Effector memory CD4-positive, alpha-beta T cell (primary cell): ENCODE results near the gene DLX4.

Experiments used
- DNase-seq, 3 donors: peaks; one replicate each; pipeline ENCODE4 v3.0.0-alpha.2; 2020
- H3K27ac ChIP-seq: 2 replicates; pipeline ENCODE4 v1.7.0; 2013; ENCODE audit warnings: mild to moderate bottlenecking, low read length, moderate library complexity; ENCODE audit not compliant: insufficient read depth, poor library complexity, severe bottlenecking
- H3K27me3 ChIP-seq: replicated peaks from 2 replicates; pipeline ENCODE4 v1.7.0; 2013; ENCODE audit warnings: mild to moderate bottlenecking, low read length; ENCODE audit not compliant: insufficient read depth, control insufficient read depth, poor library complexity, severe bottlenecking
- H3K36me3 ChIP-seq: 2 replicates; pipeline ENCODE4 v1.7.0; 2013; ENCODE audit warnings: mild to moderate bottlenecking, low read length, moderate library complexity; ENCODE audit not compliant: control insufficient read depth, insufficient read depth
- H3K4me1 ChIP-seq: 2 replicates; pipeline ENCODE4 v1.7.0; 2013; ENCODE audit warnings: low read length, mild to moderate bottlenecking; ENCODE audit not compliant: control insufficient read depth, insufficient read depth, poor library complexity, severe bottlenecking
- H3K4me3 ChIP-seq: 2 replicates; pipeline ENCODE4 v1.7.0; 2013; ENCODE audit warnings: low read length, low read depth, mild to moderate bottlenecking; ENCODE audit not compliant: insufficient read depth, poor library complexity, severe bottlenecking
- H3K9me3 ChIP-seq: 2 replicates; pipeline ENCODE4 v1.7.0; 2013; ENCODE audit warnings: mild to moderate bottlenecking, low read length, moderate library complexity; ENCODE audit not compliant: control insufficient read depth

DLX4 gene

GRCh38 chr17:50023520-50023919, 54.5 kb downstream of the DLX4 start:
- H3K27ac ChIP-seq: no peak overlapping the region
- H3K4me1 ChIP-seq: peaks cover 10% of the 10 kb centered on the region
- no peak for DNase-seq
- no peak overlapping the region for H3K4me3 ChIP-seq
- H3K9me3 ChIP-seq: no peaks in the 10 kb centered on the region
- H3K27me3 ChIP-seq: peaks cover 14% of the 10 kb centered on the region
- no peaks in the 10 kb centered on the region for H3K36me3 ChIP-seq
